K562 (cell line): ENCODE results near the gene ERCC6L. TPM values are rescaled to one million over a fixed set of nuclear protein-coding genes. Genes with fewer than 3 reads are reported as not detected.
A peak's percentile ranks its signal among the peaks of the same experiment; 100 is the strongest.

Source experiments
- CHD4 ChIP-seq: fragments of 200-600 bp; sonication (generic); IDR thresholded peaks from 3 replicates; pipeline ENCODE4 v1.6.1; 2012; ENCODE audit warnings: low read depth, mild to moderate bottlenecking, mixed read lengths, low read length, inconsistent platforms; ENCODE audit not compliant: insufficient read depth, insufficient replicate concordance, poor library complexity, severe bottlenecking
- ERF ChIP-seq: fragments of 450-650 bp; formaldehyde crosslinking; IDR thresholded peaks from 2 replicates; pipeline ENCODE4 v1.4.0; 2020; ENCODE audit warnings: mild to moderate bottlenecking, mixed read lengths
- IRF1 ChIP-seq: sonication (generic); formaldehyde crosslinking; IDR thresholded peaks from 2 replicates; pipeline ENCODE4 v1.8.0; 2022; ENCODE audit warnings: missing genetic modification reagents, mild to moderate bottlenecking, borderline replicate concordance
- KDM5B ChIP-seq: fragments of 200-600 bp; sonication (generic); IDR thresholded peaks from 2 replicates; pipeline ENCODE4 v1.6.1; 2012; ENCODE audit warnings: low read depth, mild to moderate bottlenecking, moderate library complexity, low read length, control low read depth, inconsistent platforms; ENCODE audit not compliant: insufficient replicate concordance
- MED1 ChIP-seq: sonication (generic); formaldehyde crosslinking; IDR thresholded peaks from 2 replicates; pipeline ENCODE4 v1.8.1; 2023; ENCODE audit warnings: missing genetic modification reagents, borderline replicate concordance
- MNT ChIP-seq, 2 experiments: fragments of 450-650 bp; conservative IDR thresholded peaks; 2 replicates each; pipeline ENCODE4 v1.6.1; 2017; ENCODE audit warnings: mild to moderate bottlenecking in 2 of 2, moderate library complexity in 2 of 2
- NELFE ChIP-seq: IDR thresholded peaks from 2 replicates; pipeline ENCODE4 v1.6.1; 2011; ENCODE audit warnings: mild to moderate bottlenecking; ENCODE audit not compliant: insufficient read depth, insufficient read length
- NFE2L1 ChIP-seq: fragments of 450-650 bp; IDR thresholded peaks from 2 replicates; pipeline ENCODE4 v1.6.1; 2016; ENCODE audit warnings: missing genetic modification characterization, low read depth, mild to moderate bottlenecking, missing compliant biosample characterization, moderate library complexity, borderline replicate concordance
- NONO ChIP-seq, 2 experiments: fragments of 200-400 bp in 1 of 2; fragments of 450-650 bp in 1 of 2; formaldehyde crosslinking in 1 of 2; IDR thresholded peaks; 2 replicates each; pipeline ENCODE4 v1.6.1; 2017; ENCODE audit warnings: low read depth in 2 of 2, mild to moderate bottlenecking in 2 of 2, moderate library complexity in 2 of 2, low read length in 1 of 2
- NR2C2 ChIP-seq, 2 experiments: fragments of 200-800 bp in 1 of 2; sonication (Bioruptor generic) in 1 of 2; sonication (generic) in 1 of 2; formaldehyde crosslinking in 1 of 2; IDR thresholded peaks; 2 replicates each; pipeline versions ENCODE4 v1.6.1 to v1.8.0; 2016 to 2022; ENCODE audit warnings: mild to moderate bottlenecking in 1 of 2, missing compliant biosample characterization in 1 of 2, missing genetic modification characterization in 1 of 2, missing genetic modification reagents in 1 of 2
- RBM22 ChIP-seq: fragments of 200-400 bp; formaldehyde crosslinking; IDR thresholded peaks from 2 replicates; pipeline ENCODE4 v1.6.1; 2018; ENCODE audit warnings: low read length, low read depth; ENCODE audit not compliant: poor library complexity, severe bottlenecking
- ZKSCAN3 ChIP-seq: fragments of 250-450 bp; sonication (Bioruptor Pico); IDR thresholded peaks from 2 replicates; pipeline ENCODE4 v1.4.0; 2020
- ZNF212 ChIP-seq: fragments of 450-650 bp; formaldehyde crosslinking; IDR thresholded peaks from 2 replicates; pipeline ENCODE4 v1.4.0; 2020; ENCODE audit warnings: mild to moderate bottlenecking
- ZNF445 ChIP-seq: fragments of 250-450 bp; sonication (Bioruptor Pico); IDR thresholded peaks from 2 replicates; pipeline ENCODE4 v1.4.0; 2020; ENCODE audit warnings: low read depth, mild to moderate bottlenecking, moderate library complexity
- polyA plus RNA-seq, 8 experiments: library from polyadenylated mRNA; depleted of rRNA in 4 of 8; stranded (reverse) in 5 of 8; unstranded in 3 of 8; fragments of >200 nt; fragmentation: Nextera tagmentation in 2 of 8; fragmentation: Illumina TruSeq in 1 of 8; extraction: Ambion mirVana in 2 of 8; extraction: Trizol in 1 of 8; gene quantifications; 2 replicates each; pipeline versions ENCODE4 v1.2.1 to v1.2.3, GENCODE V29; 2011 to 2014; ENCODE audit warnings: inconsistent platforms in 1 of 8, missing spikeins in 1 of 8
- total RNA-seq, 7 experiments: library from RNA; depleted of rRNA in 6 of 7; stranded (reverse); fragments of >200 nt in 6 of 7; fragmentation: Illumina TruSeq in 2 of 7; extraction: Trizol in 2 of 7; gene quantifications; 2 replicates each; pipeline versions ENCODE4 v1.2.1 to v1.2.3, GENCODE V29; 2011 to 2021; ENCODE audit warnings: low replicate concordance in 1 of 7
- TF ChIP-seq, protein P1 (sequence below), 2 experiments: fragments of 450-650 bp; IDR thresholded peaks; 2 replicates each; pipeline ENCODE4 v1.6.1; 2016; ENCODE audit warnings: mild to moderate bottlenecking in 2 of 2, borderline replicate concordance in 1 of 2, low read depth in 1 of 2, moderate library complexity in 1 of 2

The ERCC6L gene
- total and polyA plus RNA-seq, 9 of the 15 experiments (the other 6 are each of a cell fraction or from before 2014, with no cell fraction given), result 6.4 to 17.4 (median 11.9) TPM

- TF ChIP-seq NELFE (no peak), NONO (IDR thresholded peaks at IDR 0.05; ENCODE audit: low read depth in 2 of 2, low read length in 1 of 2) (no peak), CHD4 (no peak), NR2C2 (CRISPR knock-in tag; IDR thresholded peaks at IDR 0.05) (no peak), NR2C2 (tag; IDR thresholded peaks at IDR 0.05) (no peak), KDM5B (peak; percentile 89), MNT (conservative IDR thresholded peaks at IDR 0.05) (peak in 1 of 2 experiments; percentile 50; a peak in 2 of 4 replicates), NFE2L1 (no peak), ZNF445 (CRISPR knock-in tag) (no peak), ZKSCAN3 (CRISPR knock-in tag) (no peak), ZNF212 (CRISPR knock-in tag) (no peak), MED1 (CRISPR knock-in tag) (no peak), RBM22 (no peak), ERF (CRISPR knock-in tag) (no peak), IRF1 (CRISPR knock-in tag) (no peak)
- TF ChIP-seq, protein P1, sequence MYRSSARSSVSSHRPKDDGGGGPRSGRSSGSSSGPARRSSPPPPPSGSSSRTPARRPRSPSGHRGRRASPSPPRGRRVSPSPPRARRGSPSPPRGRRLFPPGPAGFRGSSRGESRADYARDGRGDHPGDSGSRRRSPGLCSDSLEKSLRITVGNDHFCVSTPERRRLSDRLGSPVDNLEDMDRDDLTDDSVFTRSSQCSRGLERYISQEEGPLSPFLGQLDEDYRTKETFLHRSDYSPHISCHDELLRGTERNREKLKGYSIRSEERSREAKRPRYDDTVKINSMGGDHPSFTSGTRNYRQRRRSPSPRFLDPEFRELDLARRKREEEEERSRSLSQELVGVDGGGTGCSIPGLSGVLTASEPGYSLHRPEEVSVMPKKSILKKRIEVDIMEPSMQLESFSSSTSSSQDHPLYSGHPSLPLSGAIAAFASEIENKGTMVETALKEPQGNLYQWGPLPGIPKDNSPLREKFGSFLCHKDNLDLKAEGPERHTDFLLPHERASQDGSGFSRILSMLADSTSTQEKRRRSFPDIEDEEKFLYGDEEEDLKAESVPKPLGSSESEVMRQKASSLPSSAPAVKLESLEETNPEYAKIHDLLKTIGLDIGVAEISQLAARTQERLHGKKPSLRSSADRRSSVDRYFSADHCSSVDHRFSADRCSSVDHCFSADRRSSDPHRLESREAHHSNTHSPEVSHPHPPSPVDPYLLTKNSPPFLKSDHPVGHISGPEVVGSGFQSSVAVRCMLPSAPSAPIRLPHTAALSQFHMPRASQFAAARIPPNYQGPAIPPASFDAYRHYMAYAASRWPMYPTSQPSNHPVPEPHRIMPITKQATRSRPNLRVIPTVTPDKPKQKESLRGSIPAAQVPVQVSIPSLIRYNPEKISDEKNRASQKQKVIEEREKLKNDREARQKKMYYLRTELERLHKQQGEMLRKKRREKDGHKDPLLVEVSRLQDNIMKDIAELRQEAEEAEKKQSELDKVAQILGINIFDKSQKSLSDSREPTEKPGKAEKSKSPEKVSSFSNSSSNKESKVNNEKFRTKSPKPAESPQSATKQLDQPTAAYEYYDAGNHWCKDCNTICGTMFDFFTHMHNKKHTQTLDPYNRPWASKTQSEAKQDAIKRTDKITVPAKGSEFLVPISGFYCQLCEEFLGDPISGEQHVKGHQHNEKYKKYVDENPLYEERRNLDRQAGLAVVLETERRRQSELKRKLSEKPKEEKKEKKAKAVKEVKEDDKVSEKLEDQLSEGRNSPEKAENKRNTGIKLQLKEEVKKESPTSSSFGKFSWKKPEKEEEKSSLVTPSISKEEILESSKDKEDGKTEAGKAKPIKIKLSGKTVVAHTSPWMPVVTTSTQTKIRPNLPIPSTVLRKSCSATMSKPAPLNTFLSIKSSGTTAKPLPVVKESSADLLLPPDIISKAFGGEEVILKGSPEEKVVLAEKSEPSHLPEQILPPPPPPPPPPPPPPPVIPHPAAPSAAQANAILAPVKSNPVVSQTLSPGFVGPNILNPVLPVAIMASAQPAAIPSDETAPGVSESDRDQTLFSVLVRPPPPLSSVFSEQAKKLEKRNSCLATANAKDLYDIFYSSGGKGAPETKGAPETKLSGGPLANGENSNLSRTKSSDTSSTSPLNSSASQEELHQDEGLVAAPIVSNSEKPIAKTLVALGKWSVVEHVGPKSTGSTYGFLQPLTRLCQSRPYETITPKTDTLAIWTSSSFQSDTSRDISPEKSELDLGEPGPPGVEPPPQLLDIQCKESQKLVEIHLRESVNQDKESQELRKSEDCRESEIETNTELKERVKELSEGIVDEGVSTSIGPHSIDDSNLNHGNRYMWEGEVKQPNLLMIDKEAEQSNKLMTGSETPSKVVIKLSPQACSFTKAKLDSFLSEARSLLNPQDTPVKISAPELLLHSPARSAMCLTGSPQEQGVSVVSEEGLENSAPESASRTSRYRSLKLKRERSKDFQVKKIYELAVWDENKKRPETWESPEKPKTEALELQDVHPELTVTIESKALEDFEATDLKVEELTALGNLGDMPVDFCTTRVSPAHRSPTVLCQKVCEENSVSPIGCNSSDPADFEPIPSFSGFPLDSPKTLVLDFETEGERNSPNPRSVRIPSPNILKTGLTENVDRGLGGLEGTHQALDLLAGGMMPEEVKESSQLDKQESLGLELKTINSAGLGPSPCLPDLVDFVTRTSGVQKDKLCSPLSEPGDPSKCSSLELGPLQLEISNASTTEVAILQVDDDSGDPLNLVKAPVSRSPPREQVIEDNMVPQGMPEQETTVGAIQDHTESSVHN (IDR thresholded peaks at IDR 0.05; ENCODE audit: borderline replicate concordance in 1 of 2, low read depth in 1 of 2), result no peak
Observed at GRCh38 chrX:72238721-72239475, at the start of gene ERCC6L (continued).
